GM10266 (cell line): Measurements from ENCODE around the gene TGFBI.

Source experiments
- DNase-seq: peaks from one replicate; pipeline ENCODE4 v3.0.0; 2012; ENCODE audit errors: extremely low spot score
- CTCF ChIP-seq: IDR thresholded peaks from 2 replicates; pipeline ENCODE4 v1.5.1; 2012; ENCODE audit warnings: mild to moderate bottlenecking, low read depth; ENCODE audit not compliant: control insufficient read depth, insufficient read depth; ENCODE audit errors: missing control alignments

The TGFBI gene

GRCh38 chr5:136027311-136027710, 1.5 kb upstream of the TGFBI start:
- no peak for TF ChIP-seq CTCF
- no peak for DNase-seq

GRCh38 chr5:136028090-136028489, 698 bp upstream of the TGFBI start:
- TF ChIP-seq CTCF: no peak
- no peak for DNase-seq

GRCh38 chr5:136030252-136030651, 1.5 kb downstream of the TGFBI start:
- DNase-seq: no peak

GRCh38 chr5:136030956-136031611, 2.3 kb downstream of the TGFBI start:
- TF ChIP-seq CTCF: no peak
- DNase-seq: no peak

More at GRCh38 chr5:136030252-136030651, 1.5 kb downstream of the TGFBI start:
- no peak for TF ChIP-seq CTCF

- no peak for TF ChIP-seq CTCF
- DNase-seq: no peak
Observed at GRCh38 chr5:136031711-136032110, 2.9 kb downstream of the TGFBI start.

- no peak for TF ChIP-seq CTCF
- no peak for DNase-seq
Observed at GRCh38 chr5:136032564-136032963, 3.8 kb downstream of the TGFBI start.

GRCh38 chr5:136033234-136033633, 4.4 kb downstream of the TGFBI start:
- no peak for DNase-seq
- no peak for TF ChIP-seq CTCF
